Endothelial cell of umbilical vein (primary cell): ENCODE data around the gene CAV1. TPM values are rescaled to one million over a fixed set of nuclear protein-coding genes. Genes with fewer than 3 reads are reported as not detected.

Experiments used
- BruUV-seq: library from RNA; stranded (reverse); fragments of 400-500 nt; replicated peaks from 2 replicates; lab custom pipeline; 2021; lab: Mats Ljungman, UMichigan
- CTCF ChIA-PET: fragments of 300-600, 350-600 bp; sonication (Branson Sonifier 250); formaldehyde crosslinking; loops from one replicate; lab custom pipeline; 2021; ENCODE audit warnings: antibody characterized with exemption, inconsistent platforms; lab: Charles Lee
- POLR2A ChIA-PET: fragments of 300-600, 350-600 bp; sonication (Branson Sonifier 250); formaldehyde crosslinking; loops from one replicate; lab custom pipeline; 2021; ENCODE audit warnings: antibody characterized with exemption, inconsistent platforms; lab: Charles Lee
- DNase-seq: peaks from one replicate; pipeline ENCODE4 v3.0.0-alpha.2; 2011; ENCODE audit warnings: low read depth, low spot score
- FAIRE-seq: peaks from 2 replicates; lab custom pipeline; 2011; peaks lifted over from hg19 to GRCh38; lab: Jason Lieb, UNC
- H2AFZ ChIP-seq: 2 replicates; pipeline ENCODE4 v1.6.0; 2012; ENCODE audit warnings: low read depth, low read length, control low read depth, inconsistent platforms
- H3K27ac ChIP-seq: 2 replicates; pipeline ENCODE4 v1.5.1; 2011; ENCODE audit warnings: low read depth, mild to moderate bottlenecking, control low read depth, low read length, moderate library complexity; ENCODE audit not compliant: insufficient read depth
- H3K27me3 ChIP-seq, 2 experiments: 2 replicates each; pipeline versions ENCODE4 v1.6.0 to v1.6.1; 2011; ENCODE audit warnings: low read length in 2 of 2, mixed read lengths in 1 of 2; ENCODE audit not compliant: control insufficient read depth in 2 of 2, insufficient read depth in 2 of 2
- H3K36me3 ChIP-seq, 2 experiments: 2 replicates in 1 of 2; 3 replicates in 1 of 2; pipeline ENCODE4 v1.5.1; 2011; ENCODE audit warnings: low read length in 2 of 2, mild to moderate bottlenecking in 1 of 2, moderate library complexity in 1 of 2; ENCODE audit not compliant: control insufficient read depth in 2 of 2, insufficient read depth in 2 of 2; ENCODE audit errors: extremely low read depth in 1 of 2
- H3K4me1 ChIP-seq: 3 replicates; pipeline ENCODE4 v1.5.1; 2011; ENCODE audit warnings: mild to moderate bottlenecking, low read length; ENCODE audit not compliant: control insufficient read depth, insufficient read depth; ENCODE audit errors: extremely low read depth
- H3K4me2 ChIP-seq: 2 replicates; pipeline ENCODE4 v1.6.1; 2011; ENCODE audit warnings: low read length, control low read depth, mixed read lengths; ENCODE audit not compliant: insufficient read depth
- H3K4me3 ChIP-seq, 3 experiments: fragments of 200-600 bp in 1 of 3; sonication (generic), shearing (Covaris generic) in 1 of 3; replicated peaks in 1 of 3; 2 replicates each; pipeline ENCODE4 v1.5.1; 2011 to 2016; ENCODE audit warnings: control low read depth in 3 of 3, low read length in 3 of 3, mild to moderate bottlenecking in 2 of 3, inconsistent platforms in 1 of 3, low read depth in 1 of 3, moderate library complexity in 1 of 3; ENCODE audit not compliant: insufficient read depth in 1 of 3
- H3K79me2 ChIP-seq: 2 replicates; pipeline ENCODE4 v1.6.0; 2012; ENCODE audit warnings: low read length, inconsistent platforms; ENCODE audit not compliant: control insufficient read depth, insufficient read depth
- H3K9ac ChIP-seq: replicated peaks from 2 replicates; pipeline ENCODE3; 2011; ENCODE audit warnings: low read length, control low read depth; ENCODE audit not compliant: insufficient read depth; ENCODE audit errors: extremely low read depth
- H3K9me1 ChIP-seq: replicated peaks from 3 replicates; pipeline ENCODE4 v1.6.0; 2011; ENCODE audit warnings: mild to moderate bottlenecking, low read length; ENCODE audit not compliant: control insufficient read depth, insufficient read depth; ENCODE audit errors: extremely low read depth
- H3K9me3 ChIP-seq: replicated peaks from 2 replicates; pipeline ENCODE4 v1.5.1; 2012; ENCODE audit warnings: low read length, inconsistent platforms; ENCODE audit not compliant: control insufficient read depth, insufficient read depth
- H4K20me1 ChIP-seq: replicated peaks from 2 replicates; pipeline ENCODE3; 2011; ENCODE audit warnings: mild to moderate bottlenecking, low read length; ENCODE audit not compliant: control insufficient read depth, insufficient read depth; ENCODE audit errors: extremely low read depth
- CTCF ChIP-seq, 2 donors: IDR thresholded peaks; 1 replicate in 1 of 2; 2 replicates in 1 of 2; pipeline ENCODE4 v1.5.1; 2011; ENCODE audit warnings: low read length in 2 of 2, mild to moderate bottlenecking in 2 of 2, moderate library complexity in 2 of 2, control low read depth in 1 of 2, inconsistent platforms in 1 of 2, low read depth in 1 of 2; ENCODE audit not compliant: insufficient read depth in 1 of 2; ENCODE audit errors: extremely low read depth in 1 of 2
- EZH2 ChIP-seq: IDR thresholded peaks from 2 replicates; pipeline ENCODE4 v1.6.1; 2012; ENCODE audit warnings: borderline replicate concordance, low read depth, mild to moderate bottlenecking, moderate library complexity, low read length, inconsistent platforms; ENCODE audit not compliant: severe bottlenecking
- FOS ChIP-seq: IDR thresholded peaks from 2 replicates; pipeline ENCODE4 v1.6.1; 2011; ENCODE audit warnings: mild to moderate bottlenecking, low read length, moderate library complexity, borderline replicate concordance; ENCODE audit not compliant: insufficient read depth
- JUN ChIP-seq: IDR thresholded peaks from 2 replicates; pipeline ENCODE4 v1.6.1; 2011; ENCODE audit warnings: borderline replicate concordance, low read depth; ENCODE audit not compliant: insufficient read length, insufficient read depth
- MYC ChIP-seq: IDR thresholded peaks from one replicate; pipeline ENCODE4 v1.6.1; 2011; ENCODE audit warnings: mild to moderate bottlenecking, low read depth, low read length
- POLR2A ChIP-seq: IDR thresholded peaks from 2 replicates; pipeline ENCODE4 v1.6.1; 2012; ENCODE audit warnings: low read depth, mild to moderate bottlenecking, control low read depth, low read length
- POLR2AphosphoS5 ChIP-seq: IDR thresholded peaks from 2 replicates; pipeline ENCODE4 v1.6.1; 2012; ENCODE audit warnings: low read depth, mild to moderate bottlenecking, control low read depth, low read length, moderate library complexity; ENCODE audit not compliant: insufficient read depth
- dilution Hi-C: fragments of 300-500 bp; cut with MboI; formaldehyde crosslinking; loops from one replicate; pipeline ENCODE4 v1.15.0; 2019; ENCODE audit warnings: low sequenced_read_pairs; ENCODE audit not compliant: extremely low pct_ligation_motif_present
- intact Hi-C: fragments of 100-400 bp; cut with micrococcal nuclease; formaldehyde crosslinking; loops from one replicate; pipeline ENCODE4 v1.10.0; 2022
- polyA plus RNA-seq, 4 experiments: library from polyadenylated mRNA; depleted of rRNA in 3 of 4; stranded (reverse) in 3 of 4; unstranded in 1 of 4; fragments of >200 nt; gene quantifications; 2 replicates each; pipeline versions ENCODE4 v1.2.1 to v1.2.3, GENCODE V29; 2011 to 2012; ENCODE audit warnings: missing spikeins in 1 of 4
- total RNA-seq: library from RNA; stranded (reverse); gene quantifications from 2 replicates; pipeline ENCODE4 v1.2.3, GENCODE V29; 2021

Gene CAV1
- total and polyA plus RNA-seq, 2 donors (not counting 3 experiments of a cell fraction or from before 2014, with no cell fraction given), result 1,483 to 3,129 TPM

- intact Hi-C loops, result no loop called here
- Histone ChIP-seq H3K9me1 (no peaks in the 10 kb centered on the region), H3K36me3 (no peaks in the 10 kb centered on the region), H3K27ac (no peak overlapping the region), H3K9me3 (no peaks in the 10 kb centered on the region), H4K20me1 (no peaks in the 10 kb centered on the region), H3K4me1 (peaks cover 6% of the 10 kb centered on the region), H3K4me3 (no peak overlapping the region), H3K4me2 (no peak overlapping the region), H3K79me2 (no peaks in the 10 kb centered on the region), H2AFZ (no peak overlapping the region), H3K9ac (no peak overlapping the region), H3K27me3 (no peaks in the 10 kb centered on the region)
- dilution Hi-C loops, result no loop called here
- ChIA-PET CTCF (interaction anchor here (0.7 to 1.2 kb wide), 3 partner anchors 15 to 51 kb away, joined by 3 read pairs; no protein-coding TSS in a partner anchor), POLR2A (interaction anchor here (0.8 kb wide), 1 partner anchor 119 kb away, joined by 8 read pairs; no protein-coding TSS in a partner anchor)
- DNase-seq (no peak), FAIRE-seq (no peak)
- no TSS peak for BruUV-seq
- TF ChIP-seq FOS (no peak), CTCF (IDR thresholded peaks at IDR 0.05; ENCODE audit: extremely low read depth in 1 of 2, insufficient read depth in 1 of 2, low read depth in 1 of 2, low read length in 2 of 2) (no peak), POLR2AphosphoS5 (no peak), JUN (no peak), EZH2 (no peak), MYC (no peak), POLR2A (no peak)
Observed at GRCh38 chr7:116494472-116494871, 30.4 kb upstream of the CAV1 start.
